ENCODE results near the gene FRMPD4. TPM values are rescaled to one million over a fixed set of nuclear protein-coding genes. Genes with fewer than 3 reads are reported as not detected.

Gene FRMPD4
- total and polyA plus RNA-seq, 10 of the 15 experiments (the other 5 are each of a cell fraction or from before 2014, with no cell fraction given) = not detected

DNA sequence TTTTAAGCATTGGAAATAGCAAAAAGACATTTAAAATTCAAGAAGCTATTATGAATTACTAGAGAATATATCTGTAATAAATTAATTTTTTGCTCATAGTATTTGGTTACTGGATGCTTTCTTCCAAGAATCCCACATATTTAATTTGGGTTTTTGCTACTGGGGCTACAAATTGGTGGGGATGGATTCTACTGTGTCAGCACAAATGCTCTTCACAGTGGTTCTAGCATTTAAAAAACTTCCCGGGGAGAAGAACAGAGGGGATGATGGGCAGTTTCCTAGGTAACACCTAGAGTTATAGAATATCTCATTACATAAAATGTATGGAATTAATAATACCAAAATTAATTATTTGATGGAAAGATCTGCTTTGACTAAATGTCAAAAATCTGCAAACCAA lies 584.0 kb downstream of the FRMPD4 start:
- TF ChIP-seq HDGF (IDR thresholded peaks at IDR 0.05) (no peak), ZNF24 (IDR thresholded peaks at IDR 0.05) (no peak), PAX8 (IDR thresholded peaks at IDR 0.05) (no peak), SUPT20H (IDR thresholded peaks at IDR 0.05; ENCODE audit: borderline replicate concordance, control insufficient read depth, low read depth, low read length) (no peak)
- TF ChIP-seq, protein P1, sequence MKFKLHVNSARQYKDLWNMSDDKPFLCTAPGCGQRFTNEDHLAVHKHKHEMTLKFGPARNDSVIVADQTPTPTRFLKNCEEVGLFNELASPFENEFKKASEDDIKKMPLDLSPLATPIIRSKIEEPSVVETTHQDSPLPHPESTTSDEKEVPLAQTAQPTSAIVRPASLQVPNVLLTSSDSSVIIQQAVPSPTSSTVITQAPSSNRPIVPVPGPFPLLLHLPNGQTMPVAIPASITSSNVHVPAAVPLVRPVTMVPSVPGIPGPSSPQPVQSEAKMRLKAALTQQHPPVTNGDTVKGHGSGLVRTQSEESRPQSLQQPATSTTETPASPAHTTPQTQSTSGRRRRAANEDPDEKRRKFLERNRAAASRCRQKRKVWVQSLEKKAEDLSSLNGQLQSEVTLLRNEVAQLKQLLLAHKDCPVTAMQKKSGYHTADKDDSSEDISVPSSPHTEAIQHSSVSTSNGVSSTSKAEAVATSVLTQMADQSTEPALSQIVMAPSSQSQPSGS (IDR thresholded peaks at IDR 0.05; ENCODE audit: low read length) = no peak
- in situ Hi-C loops (cut with MboI) (no loop called here), intact Hi-C loops (cut with micrococcal nuclease; ENCODE audit: unreplicated experiment) (no loop called here)
- Histone ChIP-seq H2AFZ (ENCODE audit: control insufficient read depth, low read depth, low read length) (no peak overlapping the region), H3K4me1 (ENCODE audit: control insufficient read depth, insufficient read depth, low read length) (no peaks in the 10 kb centered on the region), H3K9me3 (replicated peaks; ENCODE audit: control insufficient read depth, insufficient read depth, low read length) (no peaks in the 10 kb centered on the region), H4K20me1 (ENCODE audit: control insufficient read depth, insufficient read depth) (no peaks in the 10 kb centered on the region), H3K27me3 (replicated peaks in 1 of 2; ENCODE audit: control insufficient read depth in 2 of 2, insufficient read depth in 2 of 2, low read length in 1 of 2) (no peaks in the 10 kb centered on the region; a peak in 1 of 4 replicates), H3K27ac (ENCODE audit: control insufficient read depth, insufficient read depth) (no peak overlapping the region), H3K4me3 (no peak overlapping the region), H3K9ac (ENCODE audit: control insufficient read depth, insufficient read depth, low read length) (no peak overlapping the region), H3K79me2 (ENCODE audit: control insufficient read depth, insufficient read depth, low read length) (no peaks in the 10 kb centered on the region), H3K36me3 (ENCODE audit: control insufficient read depth in 2 of 2, insufficient read depth in 2 of 2, low read length in 1 of 2) (no peaks in the 10 kb centered on the region), H3K4me2 (ENCODE audit: control insufficient read depth, insufficient read depth) (no peak overlapping the region)
- ChIA-PET RAD21 (ENCODE audit: unreplicated experiment) (interaction anchor here (0.6 kb wide), 1 partner anchor 50 kb away, joined by 3 read pairs; no protein-coding TSS in a partner anchor), POLR2A (no interaction called here), CTCF (no interaction called here), SMC1A (ENCODE audit: uncharacterized antibody, unreplicated experiment) (interaction anchor here (0.5 kb wide), 1 partner anchor 977 kb away, joined by 4 read pairs; no protein-coding TSS in a partner anchor)
- no TSS peak for BruUV-seq (replicated peaks)
- no peak for FAIRE-seq
- no peak for ATAC-seq
- 57% methylated on average over 1 of the region's 1 CpG for WGBS (ENCODE audit: insufficient coverage, insufficient replicate concordance, low lambda C conversion rate, missing lambda C conversion rate)
- DNase-seq (ENCODE audit: low read depth, low spot score) = no peak

DNA sequence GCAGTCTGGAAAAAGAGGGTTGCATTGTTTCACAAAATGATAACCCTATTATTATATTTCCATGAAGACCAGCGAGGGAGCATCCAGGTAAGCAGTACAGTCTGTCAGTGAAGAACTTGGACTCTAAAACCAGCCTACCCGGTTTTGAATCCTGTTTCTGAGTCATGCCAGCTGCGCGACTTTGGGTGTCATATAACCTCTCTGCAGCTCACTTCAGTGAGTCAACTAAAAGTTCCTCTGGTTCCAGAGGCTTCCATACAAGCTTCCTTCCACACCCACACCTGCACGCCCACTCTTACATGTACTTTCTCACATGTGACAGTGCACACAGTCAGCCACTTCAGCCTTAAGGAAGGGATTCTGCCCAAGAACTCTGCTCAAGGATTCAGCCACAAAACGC lies 603.1 kb downstream of the FRMPD4 start:
- H4K20me1 ChIP-seq (ENCODE audit: control insufficient read depth, insufficient read depth) = no peaks in the 10 kb centered on the region
- H3K9me3 ChIP-seq (replicated peaks; ENCODE audit: control insufficient read depth, insufficient read depth, low read length) = no peaks in the 10 kb centered on the region
- DNase-seq (ENCODE audit: low read depth, low spot score) = no peak
- intact Hi-C loops (cut with micrococcal nuclease; ENCODE audit: unreplicated experiment) = no loop called here
- ChIA-PET SMC1A (ENCODE audit: uncharacterized antibody, unreplicated experiment) (no interaction called here), RAD21 (ENCODE audit: unreplicated experiment) (no interaction called here), CTCF (no interaction called here), POLR2A (no interaction called here)
- H3K4me2 ChIP-seq (ENCODE audit: control insufficient read depth, insufficient read depth) = no peak overlapping the region
- no peaks in the 10 kb centered on the region for H3K4me1 ChIP-seq (ENCODE audit: control insufficient read depth, insufficient read depth, low read length)
- ATAC-seq = no peak
- no peak overlapping the region for H3K9ac ChIP-seq (ENCODE audit: control insufficient read depth, insufficient read depth, low read length)
- H3K36me3 ChIP-seq (ENCODE audit: control insufficient read depth in 2 of 2, insufficient read depth in 2 of 2, low read length in 1 of 2) = no peaks in the 10 kb centered on the region
- no peak overlapping the region for H3K27ac ChIP-seq (ENCODE audit: control insufficient read depth, insufficient read depth)
- peaks cover 0 to 4% of the 10 kb centered on the region in 2 experiments; a peak in 1 of 4 replicates for H3K27me3 ChIP-seq (replicated peaks in 1 of 2; ENCODE audit: control insufficient read depth in 2 of 2, insufficient read depth in 2 of 2, low read length in 1 of 2)
- WGBS (ENCODE audit: insufficient coverage, insufficient replicate concordance, low lambda C conversion rate, missing lambda C conversion rate) = 35% methylated on average over 6 of the region's 6 CpGs
- FAIRE-seq = no peak
- in situ Hi-C loops (cut with MboI) = no loop called here
- no peaks in the 10 kb centered on the region for H3K79me2 ChIP-seq (ENCODE audit: control insufficient read depth, insufficient read depth, low read length)
- H3K4me3 ChIP-seq = no peak overlapping the region
- H2AFZ ChIP-seq (ENCODE audit: control insufficient read depth, low read depth, low read length) = no peak overlapping the region
- no TSS peak for BruUV-seq (replicated peaks)
- TF ChIP-seq, protein P2, sequence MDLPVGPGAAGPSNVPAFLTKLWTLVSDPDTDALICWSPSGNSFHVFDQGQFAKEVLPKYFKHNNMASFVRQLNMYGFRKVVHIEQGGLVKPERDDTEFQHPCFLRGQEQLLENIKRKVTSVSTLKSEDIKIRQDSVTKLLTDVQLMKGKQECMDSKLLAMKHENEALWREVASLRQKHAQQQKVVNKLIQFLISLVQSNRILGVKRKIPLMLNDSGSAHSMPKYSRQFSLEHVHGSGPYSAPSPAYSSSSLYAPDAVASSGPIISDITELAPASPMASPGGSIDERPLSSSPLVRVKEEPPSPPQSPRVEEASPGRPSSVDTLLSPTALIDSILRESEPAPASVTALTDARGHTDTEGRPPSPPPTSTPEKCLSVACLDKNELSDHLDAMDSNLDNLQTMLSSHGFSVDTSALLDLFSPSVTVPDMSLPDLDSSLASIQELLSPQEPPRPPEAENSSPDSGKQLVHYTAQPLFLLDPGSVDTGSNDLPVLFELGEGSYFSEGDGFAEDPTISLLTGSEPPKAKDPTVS (IDR thresholded peaks at IDR 0.05; ENCODE audit: low read depth, low read length) = no peak
- TF ChIP-seq TARDBP (IDR thresholded peaks at IDR 0.05; ENCODE audit: borderline replicate concordance) (no peak), TCF3 (IDR thresholded peaks at IDR 0.05; ENCODE audit: borderline replicate concordance, insufficient read depth, low read depth, low read length) (no peak), KAT2A (conservative IDR thresholded peaks at IDR 0.05; ENCODE audit: control insufficient read depth, low read depth, low read length) (no peak), TCF12 (IDR thresholded peaks at IDR 0.05; ENCODE audit: low read depth, low read length) (no peak), NR2C1 (IDR thresholded peaks at IDR 0.05) (no peak), ZNF24 (IDR thresholded peaks at IDR 0.05) (no peak), MXI1 (IDR thresholded peaks at IDR 0.05; ENCODE audit: low read depth, low read length) (no peak), BMI1 (IDR thresholded peaks at IDR 0.05; ENCODE audit: borderline replicate concordance) (no peak)
- TF ChIP-seq, protein P3, sequence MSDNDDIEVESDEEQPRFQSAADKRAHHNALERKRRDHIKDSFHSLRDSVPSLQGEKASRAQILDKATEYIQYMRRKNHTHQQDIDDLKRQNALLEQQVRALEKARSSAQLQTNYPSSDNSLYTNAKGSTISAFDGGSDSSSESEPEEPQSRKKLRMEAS (IDR thresholded peaks at IDR 0.05; ENCODE audit: low read depth, low read length) = no peak
- TF ChIP-seq, protein P4, sequence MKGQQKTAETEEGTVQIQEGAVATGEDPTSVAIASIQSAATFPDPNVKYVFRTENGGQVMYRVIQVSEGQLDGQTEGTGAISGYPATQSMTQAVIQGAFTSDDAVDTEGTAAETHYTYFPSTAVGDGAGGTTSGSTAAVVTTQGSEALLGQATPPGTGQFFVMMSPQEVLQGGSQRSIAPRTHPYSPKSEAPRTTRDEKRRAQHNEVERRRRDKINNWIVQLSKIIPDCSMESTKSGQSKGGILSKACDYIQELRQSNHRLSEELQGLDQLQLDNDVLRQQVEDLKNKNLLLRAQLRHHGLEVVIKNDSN (IDR thresholded peaks at IDR 0.05; ENCODE audit: borderline replicate concordance, extremely low read length, insufficient read depth, low read depth, low read length) = no peak

Data from GM12878 (cell line).